HepG2 (cell line): ENCODE results near the gene LYRM7. TPM values are rescaled to one million over a fixed set of nuclear protein-coding genes. Genes with fewer than 3 reads are reported as not detected.
A peak's percentile ranks its signal among the peaks of the same experiment; 100 is the strongest.

Source experiments
- ASH2L ChIP-seq: fragments of 300-600, 200-600 bp; sonication (generic); IDR thresholded peaks from 2 replicates; pipeline ENCODE4 v1.7.0; 2017; ENCODE audit warnings: low read depth, mild to moderate bottlenecking, moderate library complexity, mixed read lengths, low read length; ENCODE audit not compliant: insufficient read length
- CREM ChIP-seq, 2 experiments: sonication (generic) in 1 of 2; formaldehyde crosslinking in 1 of 2; IDR thresholded peaks; 2 replicates each; pipeline versions ENCODE4 v1.4.0 to v1.6.1; 2016 to 2020; ENCODE audit warnings: antibody characterized with exemption in 1 of 2, mild to moderate bottlenecking in 1 of 2, missing genetic modification reagents in 1 of 2
- DRAP1 ChIP-seq: IDR thresholded peaks from 2 replicates; pipeline ENCODE4 v1.6.1; 2016; ENCODE audit warnings: missing genetic modification reagents, missing compliant biosample characterization
- GATA4 ChIP-seq: sonication (generic); IDR thresholded peaks from 2 replicates; pipeline ENCODE4 v1.6.1; 2016; ENCODE audit warnings: antibody characterized with exemption, low read depth, borderline replicate concordance
- HNF1B ChIP-seq: sonication (generic); formaldehyde crosslinking; IDR thresholded peaks from 2 replicates; pipeline ENCODE4 v1.5.1; 2020; ENCODE audit warnings: mild to moderate bottlenecking, moderate library complexity, missing genetic modification reagents
- HOXA7 ChIP-seq: sonication (generic); formaldehyde crosslinking; IDR thresholded peaks from 2 replicates; pipeline ENCODE4 v1.8.1; 2022; ENCODE audit warnings: mild to moderate bottlenecking, missing genetic modification reagents, moderate library complexity
- KDM2A ChIP-seq: sonication (generic); formaldehyde crosslinking; IDR thresholded peaks from 2 replicates; pipeline ENCODE4 v1.4.0; 2020; ENCODE audit warnings: low read depth, missing genetic modification reagents, borderline replicate concordance
- NRL ChIP-seq: sonication (generic); formaldehyde crosslinking; IDR thresholded peaks from 2 replicates; pipeline ENCODE4 v1.5.0; 2020; ENCODE audit warnings: missing genetic modification reagents, mild to moderate bottlenecking, moderate library complexity, borderline replicate concordance
- PRDM15 ChIP-seq: sonication (generic); formaldehyde crosslinking; IDR thresholded peaks from 2 replicates; pipeline ENCODE4 v1.4.0; 2020; ENCODE audit warnings: missing genetic modification reagents
- ZFP37 ChIP-seq: sonication (generic); formaldehyde crosslinking; IDR thresholded peaks from 2 replicates; pipeline ENCODE4 v1.4.0; 2020; ENCODE audit warnings: missing genetic modification reagents, borderline replicate concordance
- ZNF264 ChIP-seq: sonication (generic); formaldehyde crosslinking; IDR thresholded peaks from 2 replicates; pipeline ENCODE4 v1.4.0; 2020; ENCODE audit warnings: missing genetic modification reagents
- ZNF484 ChIP-seq: sonication (generic); formaldehyde crosslinking; IDR thresholded peaks from 2 replicates; pipeline ENCODE4 v1.5.1; 2020; ENCODE audit warnings: mild to moderate bottlenecking, low read depth, missing genetic modification reagents, borderline replicate concordance
- ZNF619 ChIP-seq: sonication (generic); formaldehyde crosslinking; IDR thresholded peaks from 2 replicates; pipeline ENCODE4 v1.4.0; 2020; ENCODE audit warnings: mild to moderate bottlenecking, missing genetic modification reagents
- ZNF784 ChIP-seq: sonication (generic); formaldehyde crosslinking; IDR thresholded peaks from 2 replicates; pipeline ENCODE4 v1.5.1; 2020; ENCODE audit warnings: missing genetic modification reagents, mild to moderate bottlenecking, borderline replicate concordance
- ZSCAN25 ChIP-seq: sonication (generic); formaldehyde crosslinking; IDR thresholded peaks from 2 replicates; pipeline ENCODE4 v1.8.0; 2022; ENCODE audit warnings: mild to moderate bottlenecking, missing genetic modification reagents
- polyA plus RNA-seq, 8 experiments: library from polyadenylated mRNA; depleted of rRNA in 3 of 8; stranded (reverse) in 7 of 8; unstranded in 1 of 8; fragments of >200 nt; fragmentation: Illumina TruSeq in 4 of 8; extraction: Trizol in 4 of 8; gene quantifications; 2 replicates each; pipeline versions ENCODE4 v1.2.1 to v1.2.3, GENCODE V29; 2011 to 2016; ENCODE audit warnings: low read depth in 4 of 8, missing spikeins in 1 of 8, mixed read lengths in 1 of 8; ENCODE audit not compliant: insufficient read depth in 1 of 8
- total RNA-seq, 5 experiments: library from RNA; depleted of rRNA; stranded (reverse); fragments of >200 nt; fragmentation: Illumina TruSeq; extraction: Trizol; gene quantifications; 2 replicates each; pipeline ENCODE4 v1.2.3, GENCODE V29; 2016; ENCODE audit warnings: low read depth in 1 of 5

The LYRM7 gene
- total and polyA plus RNA-seq, 2 of the 13 experiments (the other 11 are each of a cell fraction or from before 2014, with no cell fraction given): 3.0 to 5.5 TPM

- TF ChIP-seq ZNF619 (no peak), ZSCAN25 (CRISPR knock-in tag) (no peak), ZNF264 (0 out of 2 replicates have a peak, but pooled peaks have one; percentile 69), ZFP37 (CRISPR knock-in tag) (no peak), KDM2A (CRISPR knock-in tag) (peak; percentile 78), ZNF784 (CRISPR knock-in tag) (0 out of 2 replicates have a peak, but pooled peaks have one; percentile 23), ZNF484 (CRISPR knock-in tag) (no peak), CREM (IDR thresholded peaks at IDR 0.05) (peak; percentile 94), CREM (CRISPR knock-in tag; IDR thresholded peaks at IDR 0.05) (no peak), GATA4 (0 out of 2 replicates have a peak, but pooled peaks have one; percentile 27), HOXA7 (CRISPR knock-in tag) (no peak), PRDM15 (CRISPR knock-in tag) (no peak), HNF1B (CRISPR knock-in tag) (no peak), DRAP1 (peak; percentile 83), NRL (CRISPR knock-in tag) (no peak; the same call in 1 of the 2 replicates), ASH2L (peak; percentile 32)
Observed at GRCh38 chr5:131170540-131171275, at the start of gene LYRM7 (continued).
